GM18519 (cell line): ENCODE data around the gene UVSSA.
A peak's percentile ranks its signal among the peaks of the same experiment; 100 is the strongest.
"Not testable (repeated sequence)": the region's sequence is repeated elsewhere in the genome, so short reads cannot be mapped to it uniquely, and the experiment has no call there.

Experiments
- ATAC-seq: cut with Tn5 transposase; IDR thresholded peaks from one replicate; pipeline ENCODE4 v1.9.1; 2021; ENCODE audit warnings: mild to moderate bottlenecking, moderate library complexity; ENCODE audit not compliant: unreplicated experiment, low FRiP score

Gene UVSSA

GRCh38 chr4:1330761-1331590 is 16.0 kb upstream of the UVSSA start:
- ATAC-seq, result no peak

GRCh38 chr4:1331591-1332353 is 15.2 kb upstream of the UVSSA start:
- ATAC-seq, result no peak

- no peak for ATAC-seq
Observed at GRCh38 chr4:1332686-1333085, 14.3 kb upstream of the UVSSA start.

GRCh38 chr4:1333256-1333655 is 13.8 kb upstream of the UVSSA start:
- ATAC-seq, result no peak

- ATAC-seq, result not testable (repeated sequence)
Observed at GRCh38 chr4:1333851-1334578, 13.0 kb upstream of the UVSSA start.

- ATAC-seq, result no peak
Observed at GRCh38 chr4:1334579-1334895, 12.5 kb upstream of the UVSSA start.

GRCh38 chr4:1335193-1335883 is 11.7 kb upstream of the UVSSA start:
- not testable (repeated sequence) for ATAC-seq

- ATAC-seq, result no peak
Observed at GRCh38 chr4:1336088-1336491, 10.9 kb upstream of the UVSSA start.

- no peak for ATAC-seq
Observed at GRCh38 chr4:1337376-1337831, 9.6 kb upstream of the UVSSA start.

- ATAC-seq, result no peak
Observed at GRCh38 chr4:1337951-1338751, 8.9 kb upstream of the UVSSA start.

- ATAC-seq, result no peak
Observed at GRCh38 chr4:1338752-1339414, 8.1 kb upstream of the UVSSA start.

GRCh38 chr4:1339489-1339888 is 7.5 kb upstream of the UVSSA start:
- ATAC-seq, result no peak

GRCh38 chr4:1340181-1340747 is 6.7 kb upstream of the UVSSA start:
- ATAC-seq, result no peak

- ATAC-seq, result no peak
Observed at GRCh38 chr4:1340861-1341260, 6.1 kb upstream of the UVSSA start.

GRCh38 chr4:1342003-1342402 is 5.0 kb upstream of the UVSSA start:
- ATAC-seq, result no peak

- ATAC-seq, result no peak
Observed at GRCh38 chr4:1344696-1345095, 2.3 kb upstream of the UVSSA start.

- peak; percentile 22 for ATAC-seq
Observed at GRCh38 chr4:1345903-1346780, 866 bp upstream of the UVSSA start.

GRCh38 chr4:1347410-1347864 is 429 bp downstream of the UVSSA start:
- ATAC-seq, result peak; percentile 23
